HepG2 (cell line): ENCODE results near the gene ING1. TPM values are rescaled to one million over a fixed set of nuclear protein-coding genes. Genes with fewer than 3 reads are reported as not detected.

Experiments
- ATAC-seq: fragments of 200-7000 bp; cut with Tn5 transposase; 3 replicates; pipeline ENCODE4 v1.9.1; 2020; ENCODE audit warnings: mild to moderate bottlenecking, moderate library complexity
- BruUV-seq: library from RNA; stranded (reverse); fragments of 400-500 nt; replicated peaks from 2 replicates; lab custom pipeline; 2021; lab: Mats Ljungman, UMichigan
- CTCF ChIA-PET: fragments of 300-600 bp; formaldehyde crosslinking; extraction: SDS; loops from one replicate; lab custom pipeline; 2021; ENCODE audit warnings: low total read pairs, inconsistent platforms, low intra/inter-chr PET ratio; lab: Yijun Ruan, JAX
- POLR2A ChIA-PET: fragments of 350-600 bp; sonication (Branson Sonifier 250); formaldehyde crosslinking; loops from one replicate; lab custom pipeline; 2020; ENCODE audit warnings: antibody characterized with exemption, inconsistent platforms; lab: Yijun Ruan, JAX
- DNase-seq: peaks from one replicate; pipeline ENCODE4 v3.0.0-alpha.2; 2015; ENCODE audit warnings: low spot score
- FAIRE-seq: peaks from 3 replicates; lab custom pipeline; 2011; peaks lifted over from hg19 to GRCh38; lab: Jason Lieb, UNC
- H2AFZ ChIP-seq: one replicate; pipeline ENCODE4 v1.6.1; 2011; ENCODE audit warnings: low read length, inconsistent platforms
- H3K27ac ChIP-seq: fragments of 300-600 bp; 3 replicates; pipeline ENCODE4 v1.8.0; 2011; ENCODE audit warnings: mixed run types, mild to moderate bottlenecking, mixed read lengths, low read length, inconsistent platforms; ENCODE audit not compliant: insufficient read depth; ENCODE audit errors: extremely low read length
- H3K27me3 ChIP-seq, 2 experiments: fragments of 200-600 bp in 1 of 2; 2 replicates in 1 of 2; 3 replicates in 1 of 2; pipeline versions ENCODE4 v1.6.0 to v1.8.0; 2011; ENCODE audit warnings: low read length in 2 of 2, mild to moderate bottlenecking in 2 of 2, moderate library complexity in 2 of 2, inconsistent platforms in 1 of 2; ENCODE audit not compliant: insufficient read depth in 2 of 2, control insufficient read depth in 1 of 2
- H3K36me3 ChIP-seq, 2 experiments: fragments of 200-600 bp in 1 of 2; replicated peaks in 1 of 2; 2 replicates in 1 of 2; 3 replicates in 1 of 2; pipeline versions ENCODE4 v1.5.1 to v1.8.0; 2011; ENCODE audit warnings: low read length in 2 of 2, inconsistent platforms in 1 of 2; ENCODE audit not compliant: insufficient read depth in 2 of 2, control insufficient read depth in 1 of 2
- H3K4me1 ChIP-seq: 2 replicates; pipeline ENCODE4 v1.5.1; 2012; ENCODE audit warnings: low read length, inconsistent platforms; ENCODE audit not compliant: insufficient read depth
- H3K4me2 ChIP-seq: 2 replicates; pipeline ENCODE4 v1.6.0; 2011; ENCODE audit warnings: low read depth, low read length, inconsistent platforms
- H3K4me3 ChIP-seq, 3 experiments: fragments of 200-600 bp in 1 of 3; sonication (generic), shearing (Covaris generic) in 1 of 3; replicated peaks in 1 of 3; 2 replicates each; pipeline ENCODE4 v1.5.1; 2011 to 2016; ENCODE audit warnings: low read length in 3 of 3, inconsistent platforms in 2 of 3, low read depth in 2 of 3, mild to moderate bottlenecking in 2 of 3, control low read depth in 1 of 3, mixed read lengths in 1 of 3; ENCODE audit not compliant: insufficient read depth in 1 of 3
- H3K79me2 ChIP-seq: one replicate; pipeline ENCODE4 v1.6.1; 2011; ENCODE audit warnings: low read length, inconsistent platforms; ENCODE audit not compliant: insufficient read depth
- H3K9ac ChIP-seq: 2 replicates; pipeline ENCODE4 v1.6.0; 2011; ENCODE audit warnings: mild to moderate bottlenecking, low read depth, low read length, inconsistent platforms; ENCODE audit not compliant: insufficient read depth
- H3K9me3 ChIP-seq: 2 replicates; pipeline ENCODE4 v1.5.1; 2012; ENCODE audit warnings: mild to moderate bottlenecking, low read length
- H4K20me1 ChIP-seq: 2 replicates; pipeline ENCODE4 v1.6.0; 2011; ENCODE audit warnings: inconsistent platforms, mild to moderate bottlenecking, low read length, moderate library complexity; ENCODE audit not compliant: insufficient read depth
- AGO2 ChIP-seq: fragments of 200-400 bp; formaldehyde crosslinking; optimal IDR thresholded peaks from 2 replicates; pipeline ENCODE3; 2017; ENCODE audit warnings: mild to moderate bottlenecking, low read depth, low read length, moderate library complexity
- BATF2 ChIP-seq: sonication (generic); formaldehyde crosslinking; IDR thresholded peaks from 2 replicates; pipeline ENCODE4 v1.8.0; 2022; ENCODE audit warnings: mild to moderate bottlenecking, missing genetic modification reagents, moderate library complexity
- CEBPG ChIP-seq: IDR thresholded peaks from 2 replicates; pipeline ENCODE4 v1.6.1; 2016
- CREB1 ChIP-seq, 2 experiments: fragments of 450-650 bp in 1 of 2; IDR thresholded peaks; 2 replicates each; pipeline ENCODE4 v1.6.1; 2016 to 2017; ENCODE audit warnings: control low read depth in 1 of 2, mild to moderate bottlenecking in 1 of 2, missing compliant biosample characterization in 1 of 2, missing genetic modification characterization in 1 of 2
- EEA1 ChIP-seq: sonication (generic); formaldehyde crosslinking; IDR thresholded peaks from 2 replicates; pipeline ENCODE4 v1.5.1; 2020; ENCODE audit warnings: mild to moderate bottlenecking, missing genetic modification reagents, borderline replicate concordance
- GABPB1 ChIP-seq: IDR thresholded peaks from 2 replicates; pipeline ENCODE4 v1.6.1; 2016; ENCODE audit warnings: mild to moderate bottlenecking, missing genetic modification reagents, moderate library complexity, missing compliant biosample characterization
- GPBP1L1 ChIP-seq: sonication (generic); formaldehyde crosslinking; IDR thresholded peaks from 2 replicates; pipeline ENCODE4 v1.5.0; 2020; ENCODE audit warnings: mild to moderate bottlenecking, missing genetic modification reagents
- HOXA7 ChIP-seq: sonication (generic); formaldehyde crosslinking; IDR thresholded peaks from 2 replicates; pipeline ENCODE4 v1.8.1; 2022; ENCODE audit warnings: mild to moderate bottlenecking, missing genetic modification reagents, moderate library complexity
- RFX3 ChIP-seq: IDR thresholded peaks from 2 replicates; pipeline ENCODE4 v1.6.1; 2016; ENCODE audit warnings: missing biosample characterization, missing genetic modification reagents
- SATB2 ChIP-seq: sonication (generic); formaldehyde crosslinking; IDR thresholded peaks from 2 replicates; pipeline ENCODE4 v1.5.0; 2020; ENCODE audit warnings: missing genetic modification reagents
- SIN3A ChIP-seq: IDR thresholded peaks from 2 replicates; pipeline ENCODE4 v1.6.1; 2011; ENCODE audit warnings: low read depth, mild to moderate bottlenecking, control low read depth, low read length, borderline replicate concordance
- SNAPC2 ChIP-seq: sonication (generic); formaldehyde crosslinking; IDR thresholded peaks from 2 replicates; pipeline ENCODE4 v1.8.1; 2022; ENCODE audit warnings: mild to moderate bottlenecking, missing genetic modification reagents
- TBP ChIP-seq: sonication (generic); formaldehyde crosslinking; IDR thresholded peaks from 2 replicates; pipeline ENCODE4 v1.5.0; 2020; ENCODE audit warnings: missing genetic modification reagents
- TOE1 ChIP-seq: sonication (generic); formaldehyde crosslinking; IDR thresholded peaks from 2 replicates; pipeline ENCODE4 v1.4.0; 2020; ENCODE audit warnings: mild to moderate bottlenecking, missing genetic modification reagents
- YY1 ChIP-seq: IDR thresholded peaks from 2 replicates; pipeline ENCODE4 v1.6.1; 2011; ENCODE audit warnings: low read length, low read depth, moderate library complexity, mild to moderate bottlenecking; ENCODE audit not compliant: insufficient read depth, insufficient replicate concordance
- ZNF10 ChIP-seq: sonication (generic); formaldehyde crosslinking; IDR thresholded peaks from 2 replicates; pipeline ENCODE4 v1.4.0; 2020; ENCODE audit warnings: mild to moderate bottlenecking, low read depth, missing genetic modification reagents, borderline replicate concordance
- ZNF225 ChIP-seq: sonication (generic); formaldehyde crosslinking; IDR thresholded peaks from 2 replicates; pipeline ENCODE4 v1.4.0; 2020; ENCODE audit warnings: mild to moderate bottlenecking, missing genetic modification reagents
- ZNF776 ChIP-seq: sonication (generic); formaldehyde crosslinking; IDR thresholded peaks from 2 replicates; pipeline ENCODE4 v1.4.0; 2020; ENCODE audit warnings: mild to moderate bottlenecking, missing genetic modification reagents
- ZNF850 ChIP-seq: sonication (generic); formaldehyde crosslinking; conservative IDR thresholded peaks from 2 replicates; pipeline ENCODE4 v1.9.0; 2021; ENCODE audit warnings: mild to moderate bottlenecking, missing genetic modification reagents
- ZNF878 ChIP-seq: sonication (generic); formaldehyde crosslinking; IDR thresholded peaks from 2 replicates; pipeline ENCODE4 v1.8.1; 2023; ENCODE audit warnings: mild to moderate bottlenecking, missing genetic modification reagents, moderate library complexity
- WGBS: methylation state at CpG from one replicate; pipeline ENCODE4 v1.1.6; 2017; ENCODE audit warnings: low lambda C conversion rate; 5-methylcytosine and 5-hydroxymethylcytosine counted together
- in situ Hi-C: cut with HindIII; loops from 2 replicates; pipeline ENCODE4 v1.10.0; 2017; ENCODE audit warnings: low pct_unique_long_range_greater_than_20kb; ENCODE audit not compliant: extremely low pct_ligation_motif_present
- intact Hi-C: fragments of 100-400 bp; cut with micrococcal nuclease; formaldehyde crosslinking; loops from one replicate; pipeline ENCODE4 v1.10.0; 2022; ENCODE audit not compliant: unreplicated experiment
- polyA plus RNA-seq, 8 experiments: library from polyadenylated mRNA; depleted of rRNA in 3 of 8; stranded (reverse) in 7 of 8; unstranded in 1 of 8; fragments of >200 nt; fragmentation: Illumina TruSeq in 4 of 8; extraction: Trizol in 4 of 8; gene quantifications; 2 replicates each; pipeline versions ENCODE4 v1.2.1 to v1.2.3, GENCODE V29; 2011 to 2016; ENCODE audit warnings: low read depth in 4 of 8, missing spikeins in 1 of 8, mixed read lengths in 1 of 8; ENCODE audit not compliant: insufficient read depth in 1 of 8
- total RNA-seq, 5 experiments: library from RNA; depleted of rRNA; stranded (reverse); fragments of >200 nt; fragmentation: Illumina TruSeq; extraction: Trizol; gene quantifications; 2 replicates each; pipeline ENCODE4 v1.2.3, GENCODE V29; 2016; ENCODE audit warnings: low read depth in 1 of 5

Gene ING1
- total and polyA plus RNA-seq, 2 of the 13 experiments (the other 11 are each of a cell fraction or from before 2014, with no cell fraction given): 8.1 to 16.1 TPM

GRCh38 chr13:110697842-110698241 lies 15.7 kb upstream of the ING1 start:
- CTCF ChIA-PET: no interaction called here
- no peak overlapping the region for H3K4me2 ChIP-seq
- H4K20me1 ChIP-seq: no peaks in the 10 kb centered on the region
- peaks cover 2% of the 10 kb centered on the region for H3K79me2 ChIP-seq
- POLR2A ChIA-PET: no interaction called here
- DNase-seq (no peak), ATAC-seq (no peak)
- BruUV-seq: no TSS peak
- intact Hi-C loops (no loop called here), in situ Hi-C loops (no loop called here)
- peaks cover 9% of the 10 kb centered on the region; the same call in 1 of the 2 replicates for H3K4me1 ChIP-seq
- WGBS: over 99% methylated on average over 4 of the region's 4 CpGs
- no peak overlapping the region for H3K27ac ChIP-seq
- no peak overlapping the region for H3K9ac ChIP-seq
- no peak overlapping the region for H3K4me3 ChIP-seq
- TF ChIP-seq GPBP1L1 (CRISPR knock-in tag) (no peak), SNAPC2 (CRISPR knock-in tag) (no peak), TOE1 (CRISPR knock-in tag) (no peak), HOXA7 (CRISPR knock-in tag) (no peak), TBP (no peak), EEA1 (no peak), ZNF878 (CRISPR knock-in tag) (no peak), ZNF850 (CRISPR knock-in tag) (no peak)
- TF ChIP-seq, all 625 proteins: peak for 0
- no peak for FAIRE-seq
- no peaks in the 10 kb centered on the region for H3K27me3 ChIP-seq
- H2AFZ ChIP-seq: no peak overlapping the region
- H3K9me3 ChIP-seq: no peaks in the 10 kb centered on the region
- H3K36me3 ChIP-seq: peaks cover 18 to 44% of the 10 kb centered on the region in 2 experiments; a peak in 4 of 5 replicates

GRCh38 chr13:110698689-110699088 lies 14.8 kb upstream of the ING1 start:
- 99% methylated on average over 4 of the region's 4 CpGs for WGBS
- Histone ChIP-seq H3K4me1 (peaks cover 18% of the 10 kb centered on the region), H3K4me3 (no peak overlapping the region), H3K36me3 (peaks cover 18 to 44% of the 10 kb centered on the region in 2 experiments; a peak in 4 of 5 replicates), H3K9me3 (no peaks in the 10 kb centered on the region), H3K79me2 (peaks cover 2% of the 10 kb centered on the region), H3K27me3 (no peaks in the 10 kb centered on the region), H3K9ac (no peak overlapping the region), H4K20me1 (no peaks in the 10 kb centered on the region), H3K27ac (no peak overlapping the region), H3K4me2 (no peak overlapping the region), H2AFZ (no peak overlapping the region)
- BruUV-seq: no TSS peak
- DNase-seq (no peak), ATAC-seq (no peak), FAIRE-seq (no peak)
- CTCF ChIA-PET: no interaction called here
- POLR2A ChIA-PET: no interaction called here
- in situ Hi-C loops: no loop called here
- intact Hi-C loops: no loop called here
- TF ChIP-seq SIN3A: no peak
- TF ChIP-seq BATF2 (CRISPR knock-in tag): no peak
- TF ChIP-seq CEBPG: no peak
- TF ChIP-seq ZNF776 (CRISPR knock-in tag): no peak
- no peak for TF ChIP-seq AGO2
- no peak for TF ChIP-seq SATB2
- TF ChIP-seq ZNF10 (CRISPR knock-in tag): no peak
- no peak for TF ChIP-seq RFX3 (CRISPR knock-in tag)
- no peak for TF ChIP-seq ZNF225 (CRISPR knock-in tag)
- no peak for TF ChIP-seq GABPB1 (CRISPR knock-in tag)
- TF ChIP-seq YY1: no peak
- TF ChIP-seq CREB1 (IDR thresholded peaks at IDR 0.05): no peak
- TF ChIP-seq CREB1 (CRISPR knock-in tag; IDR thresholded peaks at IDR 0.05): no peak
